ENCODE data around the gene SNTB2.

Gene SNTB2

GRCh38 chr16:69339289-69340094 lies 152.5 kb downstream of the SNTB2 start, which contains the start of the genes COG8 and NIP7:
TSS of gene COG8 (minus strand) at chr16:69339564. CDS start at chr16:69339552, 12 bp downstream.
TSS of gene NIP7 (plus strand) at chr16:69339772. CDS start at chr16:69339830, 58 bp downstream.
- peak; percentile 91 for ATAC-seq
- H3K27ac Mint-ChIP-seq = peak within 1 kb of the TSS; percentile 97
- DNase-seq (ENCODE audit: low spot score in 2 of 2) = peak; percentile 89 to 98
- H3K4me1 Mint-ChIP-seq = peaks cover 46% of the 10 kb centered on the region
- peaks cover 72% of the 10 kb centered on the region for H3K36me3 Mint-ChIP-seq
- H3K4me3 Mint-ChIP-seq = peak within 1 kb of the TSS; percentile 98
- no peaks in the 10 kb centered on the region for H3K9me3 Mint-ChIP-seq

GRCh38 chr16:69340095-69340644 lies 153.2 kb downstream of the SNTB2 start:
- peaks cover 50% of the 10 kb centered on the region for H3K4me1 Mint-ChIP-seq
- peak overlapping the region; percentile 97 for H3K27ac Mint-ChIP-seq
- no peak for ATAC-seq
- no peaks in the 10 kb centered on the region for H3K9me3 Mint-ChIP-seq
- H3K36me3 Mint-ChIP-seq = peaks cover 71% of the 10 kb centered on the region
- no peak for DNase-seq (ENCODE audit: low spot score in 2 of 2)
- peak overlapping the region; percentile 98 for H3K4me3 Mint-ChIP-seq

- H3K36me3 Mint-ChIP-seq = peaks cover 75% of the 10 kb centered on the region
- ATAC-seq (no peak), DNase-seq (ENCODE audit: low spot score in 2 of 2) (no peak)
- no peak overlapping the region for H3K27ac Mint-ChIP-seq
- H3K4me1 Mint-ChIP-seq = peaks cover 51% of the 10 kb centered on the region
- no peaks in the 10 kb centered on the region for H3K9me3 Mint-ChIP-seq
- H3K4me3 Mint-ChIP-seq = no peak overlapping the region
Observed at GRCh38 chr16:69344171-69344570, 157.2 kb downstream of the SNTB2 start.

GRCh38 chr16:69345923-69346322 lies 159.0 kb downstream of the SNTB2 start:
- DNase-seq (ENCODE audit: low spot score in 2 of 2) (no peak), ATAC-seq (peak; percentile 76)
- peaks cover 38% of the 10 kb centered on the region for H3K4me1 Mint-ChIP-seq
- H3K36me3 Mint-ChIP-seq = peaks cover 72% of the 10 kb centered on the region
- H3K4me3 Mint-ChIP-seq = no peak overlapping the region
- peak overlapping the region; percentile 60 for H3K27ac Mint-ChIP-seq
- H3K9me3 Mint-ChIP-seq = no peaks in the 10 kb centered on the region

- Mint-ChIP-seq H3K4me3 (no peak overlapping the region), H3K27ac (peak overlapping the region; percentile 71), H3K36me3 (peaks cover 68% of the 10 kb centered on the region), H3K9me3 (no peaks in the 10 kb centered on the region), H3K4me1 (peaks cover 30% of the 10 kb centered on the region)
- ATAC-seq = peak; percentile 86
- no peak for DNase-seq (ENCODE audit: low spot score in 2 of 2)
Observed at GRCh38 chr16:69346683-69347082, 159.7 kb downstream of the SNTB2 start.

- H3K9me3 Mint-ChIP-seq = no peaks in the 10 kb centered on the region
Observed at GRCh38 chr16:69348222-69348621, 161.3 kb downstream of the SNTB2 start.

GRCh38 chr16:69349536-69349935 lies 162.6 kb downstream of the SNTB2 start:
- ATAC-seq (no peak), DNase-seq (ENCODE audit: low spot score in 2 of 2) (no peak)
- Mint-ChIP-seq H3K27ac (no peak overlapping the region), H3K4me1 (peaks cover 28% of the 10 kb centered on the region), H3K9me3 (no peaks in the 10 kb centered on the region), H3K36me3 (peaks cover 63% of the 10 kb centered on the region), H3K4me3 (no peak overlapping the region)

More at GRCh38 chr16:69348222-69348621, 161.3 kb downstream of the SNTB2 start:
- ATAC-seq (no peak), DNase-seq (ENCODE audit: low spot score in 2 of 2) (no peak)
- Mint-ChIP-seq H3K4me3 (no peak overlapping the region), H3K4me1 (peaks cover 28% of the 10 kb centered on the region), H3K36me3 (peaks cover 68% of the 10 kb centered on the region), H3K27ac (no peak overlapping the region)

- peaks cover 53% of the 10 kb centered on the region for H3K36me3 Mint-ChIP-seq
- peaks cover 21% of the 10 kb centered on the region for H3K4me1 Mint-ChIP-seq
- no peak overlapping the region for H3K27ac Mint-ChIP-seq
- H3K4me3 Mint-ChIP-seq = no peak overlapping the region
- H3K9me3 Mint-ChIP-seq = no peaks in the 10 kb centered on the region
- ATAC-seq (no peak), DNase-seq (ENCODE audit: low spot score in 2 of 2) (no peak)
Observed at GRCh38 chr16:69350536-69351133, 163.7 kb downstream of the SNTB2 start.

- Mint-ChIP-seq H3K4me3 (no peak within 1 kb of the TSS), H3K36me3 (peaks cover 49% of the 10 kb centered on the region), H3K9me3 (no peaks in the 10 kb centered on the region), H3K27ac (no peak within 1 kb of the TSS), H3K4me1 (peaks cover 13% of the 10 kb centered on the region)
- ATAC-seq (no peak), DNase-seq (ENCODE audit: low spot score in 2 of 2) (no peak)
Observed at GRCh38 chr16:69351309-69352027, 164.5 kb downstream of the SNTB2 start, which contains the start of gene TMED6. TSS of gene TMED6 (minus strand) at chr16:69351786. CDS start at chr16:69351753, 33 bp downstream.
